Endothelial cell of umbilical vein (primary cell): ENCODE measurements around the gene CPZ.

ENCODE experiments used
- CTCF ChIP-seq, 2 donors: IDR thresholded peaks; 1 replicate in 1 of 2; 2 replicates in 1 of 2; pipeline ENCODE4 v1.5.1; 2011; ENCODE audit warnings: low read length in 2 of 2, mild to moderate bottlenecking in 2 of 2, moderate library complexity in 2 of 2, control low read depth in 1 of 2, inconsistent platforms in 1 of 2, low read depth in 1 of 2; ENCODE audit not compliant: insufficient read depth in 1 of 2; ENCODE audit errors: extremely low read depth in 1 of 2
- POLR2A ChIP-seq: IDR thresholded peaks from 2 replicates; pipeline ENCODE4 v1.6.1; 2012; ENCODE audit warnings: low read depth, mild to moderate bottlenecking, control low read depth, low read length

GRCh38 chr4:8647094-8647570 is 54.6 kb downstream of the CPZ start:
- TF ChIP-seq CTCF (IDR thresholded peaks at IDR 0.05; ENCODE audit: extremely low read depth in 1 of 2, insufficient read depth in 1 of 2, low read depth in 1 of 2, low read length in 2 of 2), result no peak
- TF ChIP-seq POLR2A, result no peak
